PFSK-1 (cell line): ENCODE results near the gene C12orf57.

Experiments
- POLR2AphosphoS5 ChIP-seq: IDR thresholded peaks from 2 replicates; pipeline ENCODE4 v1.6.1; 2012; ENCODE audit warnings: low read depth, mild to moderate bottlenecking, control low read depth, low read length, moderate library complexity
- SIN3A ChIP-seq: IDR thresholded peaks from 2 replicates; pipeline ENCODE4 v1.6.1; 2012; ENCODE audit warnings: mild to moderate bottlenecking, low read length, moderate library complexity, borderline replicate concordance; ENCODE audit not compliant: insufficient read depth
- TAF1 ChIP-seq: IDR thresholded peaks from 2 replicates; pipeline ENCODE4 v1.6.1; 2012; ENCODE audit warnings: low read length, control low read depth, borderline replicate concordance; ENCODE audit not compliant: insufficient read depth

DNA sequence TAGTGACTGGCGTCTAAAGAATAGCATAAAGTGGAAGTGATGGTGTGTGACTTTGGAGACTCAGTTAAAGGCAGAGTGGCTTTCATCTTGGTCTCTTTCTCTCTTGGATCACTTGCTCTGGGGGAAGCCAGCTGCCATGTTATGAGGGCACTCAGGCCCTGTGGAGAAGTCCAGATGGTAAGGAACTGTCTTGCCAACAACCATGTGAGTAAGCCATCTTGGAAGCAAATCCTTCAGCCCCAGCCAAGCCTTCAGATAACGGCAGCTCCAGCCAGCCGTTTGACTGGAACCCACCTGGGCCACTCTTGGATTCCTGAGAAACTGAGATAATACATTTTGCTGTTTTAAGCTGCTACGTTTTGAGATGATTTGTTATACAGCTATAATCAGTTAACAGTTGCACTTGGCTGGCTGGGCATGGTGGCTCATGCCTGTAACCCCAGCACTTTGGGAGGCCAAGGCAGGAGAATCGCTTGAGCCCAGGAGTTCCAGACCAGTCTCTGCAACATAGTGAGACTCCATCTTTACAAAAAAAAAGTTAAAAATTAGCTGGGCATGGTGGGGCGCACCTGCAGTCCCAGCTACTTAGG lies 46.9 kb upstream of the C12orf57 start:
- TF ChIP-seq TAF1, result no peak
- no peak for TF ChIP-seq POLR2AphosphoS5
- TF ChIP-seq SIN3A, result no peak
